Mesothelial cell of epicardium (in vitro differentiated cells): ENCODE data around the gene XK. TPM values are rescaled to one million over a fixed set of nuclear protein-coding genes. Genes with fewer than 3 reads are reported as not detected.

Experiments
- DNase-seq, 2 experiments: peaks; one replicate each; pipeline ENCODE4 v3.0.0; 2021; ENCODE audit warnings: low spot score in 2 of 2; ENCODE audit not compliant: unreplicated experiment in 2 of 2
- H3K27ac Mint-ChIP-seq: 2 replicates; pipeline ENCODE4 v1.8.0; 2021; ENCODE audit warnings: mixed read lengths
- H3K27me3 Mint-ChIP-seq: 2 replicates; pipeline ENCODE4 v1.8.0; 2021; ENCODE audit warnings: low read depth, mixed read lengths
- H3K36me3 Mint-ChIP-seq: 2 replicates; pipeline ENCODE4 v1.8.0; 2021; ENCODE audit warnings: mixed read lengths
- H3K4me1 Mint-ChIP-seq: 2 replicates; pipeline ENCODE4 v1.8.0; 2021; ENCODE audit warnings: mixed read lengths
- H3K4me3 Mint-ChIP-seq: 2 replicates; pipeline ENCODE4 v1.8.0; 2021; ENCODE audit warnings: mild to moderate bottlenecking, moderate library complexity, mixed read lengths
- H3K9me3 Mint-ChIP-seq: 2 replicates; pipeline ENCODE4 v1.8.0; 2021; ENCODE audit warnings: mixed read lengths
- CTCF ChIP-seq: fragments of 200-600 bp; sonication (generic); IDR thresholded peaks from one replicate; pipeline ENCODE4 v1.5.0; 2021; ENCODE audit warnings: antibody characterized with exemption; ENCODE audit not compliant: unreplicated experiment
- total RNA-seq: library from RNA; stranded (reverse); gene quantifications from 3 replicates; pipeline ENCODE4 v1.2.1, GENCODE V29; 2021

XK gene
- total RNA-seq, 1 donor from 2014 or later = 0.51 TPM

GRCh38 chrX:37745354-37745753 lies 59.8 kb downstream of the XK start:
- DNase-seq = peak in 1 of 2 experiments; percentile 75
- Mint-ChIP-seq H3K36me3 (no peaks in the 10 kb centered on the region), H3K4me3 (no peak overlapping the region), H3K27ac (no peak overlapping the region), H3K27me3 (no peaks in the 10 kb centered on the region), H3K9me3 (peaks cover 27% of the 10 kb centered on the region), H3K4me1 (no peaks in the 10 kb centered on the region)
- peak; percentile 73 for TF ChIP-seq CTCF

GRCh38 chrX:37745835-37746217 lies 60.2 kb downstream of the XK start:
- Mint-ChIP-seq H3K9me3 (peaks cover 22% of the 10 kb centered on the region), H3K4me1 (no peaks in the 10 kb centered on the region), H3K27ac (no peak overlapping the region), H3K27me3 (no peaks in the 10 kb centered on the region), H3K36me3 (no peaks in the 10 kb centered on the region), H3K4me3 (no peak overlapping the region)
- DNase-seq = no peak
- TF ChIP-seq CTCF = no peak

DNA sequence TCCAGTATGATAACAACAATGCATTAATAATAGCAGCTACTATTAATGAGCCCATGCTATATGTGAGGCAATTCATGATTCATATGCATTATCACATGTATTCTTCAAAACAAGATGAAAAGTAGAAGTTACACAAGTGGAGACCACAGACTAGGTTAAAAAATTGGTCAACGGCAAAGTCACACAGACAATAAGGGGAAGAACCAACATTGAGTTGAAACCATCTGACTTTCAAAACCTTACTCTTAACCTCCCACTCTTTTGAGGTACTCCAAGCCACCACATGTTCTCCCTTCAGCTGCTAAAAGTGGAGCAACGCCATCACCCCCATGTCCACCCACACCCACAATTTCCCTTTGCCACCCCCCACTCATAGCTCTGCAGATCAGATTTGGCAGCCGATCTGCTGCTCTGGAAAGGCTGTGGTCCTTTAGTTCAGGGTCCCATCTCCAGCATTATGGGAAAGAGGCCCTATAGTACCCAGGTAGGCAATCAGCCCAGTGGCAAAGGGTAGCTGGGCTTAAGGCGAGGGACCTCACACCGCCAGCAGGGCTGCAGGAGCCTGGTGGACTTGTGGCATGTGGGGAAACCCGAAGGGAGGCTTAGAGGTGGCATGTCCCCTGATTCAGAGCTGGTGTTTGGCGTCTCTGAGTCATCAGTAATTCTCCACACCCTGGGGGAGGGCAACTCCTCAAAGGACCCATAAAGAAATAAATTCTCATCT lies 60.8 kb downstream of the XK start:
- Mint-ChIP-seq H3K36me3 (no peaks in the 10 kb centered on the region), H3K9me3 (peaks cover 23% of the 10 kb centered on the region), H3K27ac (no peak overlapping the region), H3K4me3 (no peak overlapping the region), H3K27me3 (no peaks in the 10 kb centered on the region), H3K4me1 (no peaks in the 10 kb centered on the region)
- no peak for TF ChIP-seq CTCF
- DNase-seq = no peak

DNA sequence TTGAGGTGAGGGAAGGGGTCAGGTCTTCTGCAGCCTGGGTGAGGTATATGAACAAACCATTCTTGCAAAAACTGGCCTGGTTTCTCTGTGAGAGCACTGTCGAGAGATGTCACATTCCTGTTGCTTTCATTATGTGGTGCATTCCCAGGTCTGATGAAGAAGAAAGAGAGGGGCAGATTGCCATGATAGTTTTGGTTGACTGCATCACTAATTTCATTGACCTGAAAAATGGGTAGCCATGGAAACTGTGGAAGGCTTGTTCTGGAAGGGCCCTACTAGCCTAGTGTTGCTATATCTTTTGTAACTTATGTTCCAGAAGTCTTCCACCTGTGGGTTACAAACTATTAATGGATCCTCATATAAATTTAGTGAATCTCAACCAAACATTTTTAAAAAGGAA lies 61.4 kb downstream of the XK start:
- TF ChIP-seq CTCF = no peak
- no peak overlapping the region for H3K4me3 Mint-ChIP-seq
- H3K36me3 Mint-ChIP-seq = no peaks in the 10 kb centered on the region
- no peak overlapping the region for H3K27ac Mint-ChIP-seq
- no peaks in the 10 kb centered on the region for H3K27me3 Mint-ChIP-seq
- H3K4me1 Mint-ChIP-seq = no peaks in the 10 kb centered on the region
- peaks cover 26% of the 10 kb centered on the region for H3K9me3 Mint-ChIP-seq
- no peak for DNase-seq

DNA sequence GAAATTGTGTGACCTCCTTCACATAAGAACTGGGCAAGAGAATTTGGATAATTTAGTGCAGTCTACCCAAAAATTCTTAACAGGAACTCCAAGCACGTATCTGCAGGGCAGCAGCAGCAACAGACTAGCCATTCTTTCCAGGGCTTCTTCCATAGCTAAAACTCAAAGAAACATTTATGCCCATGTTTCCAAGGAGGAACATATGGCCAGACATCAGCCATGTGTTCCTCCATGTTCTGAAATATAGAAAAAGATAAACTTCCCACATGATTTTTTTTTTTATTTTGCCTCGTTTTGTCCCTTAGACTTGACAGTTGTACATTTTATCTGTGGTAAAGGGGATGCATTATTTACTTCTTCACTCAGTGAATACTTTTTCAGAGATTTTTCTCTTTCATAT lies 66.7 kb downstream of the XK start:
- no peaks in the 10 kb centered on the region for H3K27me3 Mint-ChIP-seq
- peaks cover 16% of the 10 kb centered on the region for H3K9me3 Mint-ChIP-seq
- no peak overlapping the region for H3K4me3 Mint-ChIP-seq
- H3K27ac Mint-ChIP-seq = no peak overlapping the region
- no peak for DNase-seq
- H3K36me3 Mint-ChIP-seq = no peaks in the 10 kb centered on the region
- no peaks in the 10 kb centered on the region for H3K4me1 Mint-ChIP-seq
- TF ChIP-seq CTCF = no peak

DNA sequence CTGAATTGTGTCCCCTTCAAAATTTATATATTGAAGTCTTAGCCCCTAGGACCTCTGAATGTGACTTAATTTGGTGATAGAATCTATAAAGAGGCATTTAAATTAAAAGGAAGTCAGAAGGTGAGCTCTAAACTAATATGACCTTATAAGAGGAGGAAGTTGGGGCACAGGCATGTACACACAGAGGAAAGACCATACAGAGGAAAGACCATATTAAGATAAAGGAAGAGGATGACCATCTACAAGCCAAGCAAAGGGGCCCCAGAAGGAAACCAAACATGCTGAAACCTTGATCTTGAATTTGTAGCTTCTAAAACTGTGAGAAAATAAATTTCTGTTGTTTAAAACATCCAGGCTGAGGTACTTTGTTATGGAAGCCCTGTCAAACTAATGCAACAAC lies 67.3 kb downstream of the XK start:
- TF ChIP-seq CTCF = no peak
- Mint-ChIP-seq H3K36me3 (no peaks in the 10 kb centered on the region), H3K27ac (no peak overlapping the region), H3K4me1 (no peaks in the 10 kb centered on the region), H3K9me3 (peaks cover 18% of the 10 kb centered on the region), H3K27me3 (no peaks in the 10 kb centered on the region), H3K4me3 (no peak overlapping the region)
- DNase-seq = no peak
